SH-SY5Y (cell line): Measurements from ENCODE around the gene ANO7.

Experiments
- GATA2 ChIP-seq: IDR thresholded peaks from 2 replicates; pipeline ENCODE4 v1.6.1; 2011; ENCODE audit warnings: mild to moderate bottlenecking, low read depth, low read length
- GATA3 ChIP-seq: IDR thresholded peaks from 2 replicates; pipeline ENCODE4 v1.6.1; 2011; ENCODE audit warnings: low read depth, mild to moderate bottlenecking, low read length, moderate library complexity

- TF ChIP-seq GATA2 (no peak), GATA3 (no peak)
Measured at GRCh38 chr2:241163601-241164118, 24.8 kb upstream of the ANO7 start.
